OCI-LY3 (cell line): Measurements from ENCODE around the gene PKLR.

ENCODE experiments used
- H2AFZ ChIP-seq: fragments of 200-600, 300-600 bp; shearing (Covaris generic); 2 replicates; pipeline ENCODE4 v1.6.0; 2014; ENCODE audit warnings: antibody characterized with exemption, low read depth, low read length
- H3K27ac ChIP-seq: fragments of 200-600, 300-600 bp; sonication (generic); 2 replicates; pipeline ENCODE4 v1.5.1; 2014; ENCODE audit warnings: mild to moderate bottlenecking, low read length, moderate library complexity, mixed read lengths
- H3K27me3 ChIP-seq: fragments of 200-600, 300-600 bp; sonication (generic); 2 replicates; pipeline ENCODE4 v1.6.1; 2014; ENCODE audit warnings: low read depth, low read length, mixed read lengths
- H3K36me3 ChIP-seq: fragments of 200-600, 300-600 bp; sonication (generic); replicated peaks from 2 replicates; pipeline ENCODE3; 2014; ENCODE audit warnings: low read depth, low read length, mixed read lengths
- H3K4me1 ChIP-seq: fragments of 300-600, 200-600 bp; sonication (generic); 2 replicates; pipeline ENCODE4 v1.6.1; 2014; ENCODE audit warnings: low read length, mixed read lengths
- H3K4me2 ChIP-seq: fragments of 200-600, 300-600 bp; sonication (generic); 2 replicates; pipeline ENCODE4 v1.6.1; 2014; ENCODE audit warnings: low read length, mixed read lengths
- H3K4me3 ChIP-seq: fragments of 300-600, 200-600 bp; sonication (generic); 2 replicates; pipeline ENCODE4 v1.5.1; 2014; ENCODE audit warnings: antibody characterized with exemption, mild to moderate bottlenecking, low read length, moderate library complexity
- H3K79me2 ChIP-seq: fragments of 300-600, 200-600 bp; shearing (Covaris generic); 2 replicates; pipeline ENCODE4 v1.6.1; 2014; ENCODE audit warnings: mild to moderate bottlenecking, low read length, mixed read lengths
- H3K9ac ChIP-seq: fragments of 300-600, 200-600 bp; shearing (Covaris generic); 2 replicates; pipeline ENCODE4 v1.6.0; 2014; ENCODE audit warnings: mild to moderate bottlenecking, low read length, moderate library complexity
- H3K9me3 ChIP-seq: fragments of 200-600, 300-600 bp; shearing (Covaris generic); 2 replicates; pipeline ENCODE4 v1.6.1; 2014; ENCODE audit warnings: low read length, mixed read lengths; ENCODE audit not compliant: insufficient read depth
- H4K20me1 ChIP-seq: fragments of 200-600, 300-600 bp; sonication (generic); 2 replicates; pipeline ENCODE4 v1.6.1; 2016; ENCODE audit warnings: low read length, mixed read lengths; ENCODE audit not compliant: insufficient read depth
- EZH2phosphoT487 ChIP-seq: fragments of 200-600 bp; shearing (Covaris generic); IDR thresholded peaks from 2 replicates; pipeline ENCODE4 v1.6.1; 2018; ENCODE audit warnings: antibody characterized with exemption, mixed run types, low read depth
- TF ChIP-seq, protein P1 (sequence below): fragments of 200-600, 300-600 bp; sonication (generic); IDR thresholded peaks from 2 replicates; pipeline ENCODE4 v1.5.1; 2014; ENCODE audit warnings: antibody characterized with exemption, low read length, low read depth

The PKLR gene

DNA sequence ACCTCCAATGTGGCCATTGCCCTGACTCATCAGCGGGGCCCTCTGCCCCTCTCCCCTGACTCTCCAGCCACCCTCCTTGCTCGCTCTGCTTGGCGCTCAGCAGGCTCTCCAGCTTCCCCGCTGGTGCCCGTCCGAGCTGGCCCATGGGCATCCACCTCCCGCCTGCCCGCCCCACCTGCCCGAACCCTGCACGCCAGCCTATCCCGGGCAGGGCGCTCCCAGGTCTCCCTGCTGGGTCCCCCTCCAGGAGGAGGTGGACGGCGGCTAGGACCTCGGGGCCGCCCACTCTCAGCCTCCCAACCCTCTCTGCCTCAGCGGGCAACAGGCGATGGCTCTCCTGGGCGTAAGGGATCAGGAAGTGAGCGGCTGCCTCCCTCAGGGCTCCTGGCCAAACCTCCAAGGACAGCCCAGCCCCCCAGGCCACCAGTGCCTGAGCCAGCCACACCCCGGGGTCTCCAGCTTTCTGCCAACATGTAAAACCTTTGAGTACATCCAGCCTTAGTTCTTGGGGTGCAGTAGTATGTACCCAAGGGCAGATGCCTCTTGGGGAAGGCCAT lies 13.2 kb downstream of the PKLR start:
- H3K4me3 ChIP-seq, result no peak overlapping the region
- no peaks in the 10 kb centered on the region for H3K79me2 ChIP-seq
- TF ChIP-seq, protein P1, sequence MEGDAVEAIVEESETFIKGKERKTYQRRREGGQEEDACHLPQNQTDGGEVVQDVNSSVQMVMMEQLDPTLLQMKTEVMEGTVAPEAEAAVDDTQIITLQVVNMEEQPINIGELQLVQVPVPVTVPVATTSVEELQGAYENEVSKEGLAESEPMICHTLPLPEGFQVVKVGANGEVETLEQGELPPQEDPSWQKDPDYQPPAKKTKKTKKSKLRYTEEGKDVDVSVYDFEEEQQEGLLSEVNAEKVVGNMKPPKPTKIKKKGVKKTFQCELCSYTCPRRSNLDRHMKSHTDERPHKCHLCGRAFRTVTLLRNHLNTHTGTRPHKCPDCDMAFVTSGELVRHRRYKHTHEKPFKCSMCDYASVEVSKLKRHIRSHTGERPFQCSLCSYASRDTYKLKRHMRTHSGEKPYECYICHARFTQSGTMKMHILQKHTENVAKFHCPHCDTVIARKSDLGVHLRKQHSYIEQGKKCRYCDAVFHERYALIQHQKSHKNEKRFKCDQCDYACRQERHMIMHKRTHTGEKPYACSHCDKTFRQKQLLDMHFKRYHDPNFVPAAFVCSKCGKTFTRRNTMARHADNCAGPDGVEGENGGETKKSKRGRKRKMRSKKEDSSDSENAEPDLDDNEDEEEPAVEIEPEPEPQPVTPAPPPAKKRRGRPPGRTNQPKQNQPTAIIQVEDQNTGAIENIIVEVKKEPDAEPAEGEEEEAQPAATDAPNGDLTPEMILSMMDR, result no peak
- no peak for TF ChIP-seq EZH2phosphoT487
- H3K4me1 ChIP-seq, result no peaks in the 10 kb centered on the region
- no peak overlapping the region for H2AFZ ChIP-seq
- no peaks in the 10 kb centered on the region for H3K27me3 ChIP-seq
- H4K20me1 ChIP-seq, result no peaks in the 10 kb centered on the region
- H3K27ac ChIP-seq, result no peak overlapping the region
- no peaks in the 10 kb centered on the region for H3K9me3 ChIP-seq
- H3K9ac ChIP-seq, result no peak overlapping the region
- H3K36me3 ChIP-seq, result peaks cover 10% of the 10 kb centered on the region
- H3K4me2 ChIP-seq, result no peak overlapping the region

DNA sequence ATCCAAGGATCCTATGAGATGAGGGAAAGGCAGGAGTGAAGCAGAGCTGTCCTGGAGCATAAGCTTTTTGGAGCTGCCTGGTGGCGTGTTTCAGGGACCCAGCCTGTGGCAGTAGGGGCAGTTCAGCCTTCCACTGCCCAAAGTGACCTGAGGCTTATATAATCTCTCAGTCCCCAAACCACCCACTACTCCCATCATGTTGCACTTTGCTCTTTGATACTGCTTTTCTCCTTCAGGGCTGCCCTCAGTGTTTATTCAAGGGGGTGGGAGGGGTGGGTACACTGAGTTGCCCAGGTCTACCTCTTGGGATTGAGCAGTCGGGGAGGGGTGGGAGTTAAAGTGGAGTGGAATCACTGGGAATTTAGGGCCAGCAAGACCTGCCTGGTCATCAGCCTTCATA lies 14.7 kb downstream of the PKLR start:
- H4K20me1 ChIP-seq, result no peaks in the 10 kb centered on the region
- H3K4me1 ChIP-seq, result no peaks in the 10 kb centered on the region
- no peak overlapping the region for H3K27ac ChIP-seq
- no peaks in the 10 kb centered on the region for H3K27me3 ChIP-seq
- TF ChIP-seq, protein P1, result no peak
- no peak for TF ChIP-seq EZH2phosphoT487
- H3K4me2 ChIP-seq, result no peak overlapping the region
- no peak overlapping the region for H2AFZ ChIP-seq
- H3K36me3 ChIP-seq, result peaks cover 16% of the 10 kb centered on the region
- no peak overlapping the region for H3K9ac ChIP-seq
- no peaks in the 10 kb centered on the region for H3K9me3 ChIP-seq
- no peaks in the 10 kb centered on the region for H3K79me2 ChIP-seq
- H3K4me3 ChIP-seq, result no peak overlapping the region

DNA sequence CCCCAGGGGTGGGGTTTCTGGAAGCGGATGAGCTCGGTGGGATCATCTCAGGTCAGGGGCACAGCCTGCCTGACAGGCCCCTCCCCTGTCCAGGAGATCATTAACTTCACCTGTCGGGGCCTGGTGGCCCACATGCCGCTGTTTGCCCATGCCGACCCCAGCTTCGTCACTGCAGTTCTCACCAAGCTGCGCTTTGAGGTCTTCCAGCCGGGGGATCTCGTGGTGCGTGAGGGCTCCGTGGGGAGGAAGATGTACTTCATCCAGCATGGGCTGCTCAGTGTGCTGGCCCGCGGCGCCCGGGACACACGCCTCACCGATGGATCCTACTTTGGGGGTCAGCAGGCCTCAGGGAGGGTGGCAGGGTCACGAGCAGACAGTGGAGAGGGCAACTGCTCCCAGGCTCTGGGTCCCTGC lies 15.6 kb downstream of the PKLR start:
- no peaks in the 10 kb centered on the region for H3K4me1 ChIP-seq
- no peaks in the 10 kb centered on the region for H3K27me3 ChIP-seq
- H3K27ac ChIP-seq, result no peak overlapping the region
- no peaks in the 10 kb centered on the region for H4K20me1 ChIP-seq
- H3K79me2 ChIP-seq, result no peaks in the 10 kb centered on the region
- H3K36me3 ChIP-seq, result peaks cover 16% of the 10 kb centered on the region
- H2AFZ ChIP-seq, result no peak overlapping the region
- H3K4me2 ChIP-seq, result no peak overlapping the region
- no peak overlapping the region for H3K9ac ChIP-seq
- TF ChIP-seq, protein P1, result no peak
- no peak for TF ChIP-seq EZH2phosphoT487
- no peaks in the 10 kb centered on the region for H3K9me3 ChIP-seq
- no peak overlapping the region for H3K4me3 ChIP-seq

DNA sequence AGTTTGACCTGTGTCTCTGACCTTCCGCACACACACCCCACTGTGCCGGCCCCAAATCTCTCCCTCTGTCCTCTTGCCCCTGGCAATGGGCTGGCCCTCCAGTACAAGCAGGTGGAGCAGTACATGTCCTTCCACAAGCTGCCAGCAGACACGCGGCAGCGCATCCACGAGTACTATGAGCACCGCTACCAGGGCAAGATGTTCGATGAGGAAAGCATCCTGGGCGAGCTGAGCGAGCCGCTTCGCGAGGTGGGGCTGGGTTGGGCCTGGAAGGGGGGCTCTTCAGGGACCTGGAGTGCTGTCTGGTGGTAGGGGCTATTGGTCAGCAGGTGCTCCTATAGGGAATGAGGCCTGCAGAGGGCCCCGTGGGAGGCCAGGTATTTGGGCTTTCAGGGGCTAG lies 16.2 kb downstream of the PKLR start:
- H3K9ac ChIP-seq, result no peak overlapping the region

More for the DNA sequence above, 16.2 kb downstream of the PKLR start:
- Histone ChIP-seq H3K27ac (no peak overlapping the region), H4K20me1 (no peaks in the 10 kb centered on the region), H3K36me3 (peaks cover 16% of the 10 kb centered on the region), H3K4me1 (no peaks in the 10 kb centered on the region), H3K4me3 (no peak overlapping the region), H3K27me3 (no peaks in the 10 kb centered on the region), H3K4me2 (no peak overlapping the region), H3K9me3 (no peaks in the 10 kb centered on the region), H2AFZ (no peak overlapping the region), H3K79me2 (no peaks in the 10 kb centered on the region)
- TF ChIP-seq EZH2phosphoT487, result no peak
- TF ChIP-seq, protein P1, result no peak
